SJCRH30 (cell line): Measurements from ENCODE around the gene C1QTNF12. TPM values are rescaled to one million over a fixed set of nuclear protein-coding genes. Genes with fewer than 3 reads are reported as not detected.
A peak's percentile ranks its signal among the peaks of the same experiment; 100 is the strongest.
"Not testable (repeated sequence)": the region's sequence is repeated elsewhere in the genome, so short reads cannot be mapped to it uniquely, and the experiment has no call there.

Source experiments
- DNase-seq, 2 experiments: peaks; one replicate each; pipeline ENCODE4 v3.0.0-alpha.2; 2015 to 2020
- H3K27ac ChIP-seq: fragments of 250-450 bp; sonication (Bioruptor Pico); 2 replicates; pipeline ENCODE4 v1.5.1; 2020; ENCODE audit warnings: mild to moderate bottlenecking, moderate library complexity
- H3K27me3 ChIP-seq: fragments of 250-450 bp; sonication (Bioruptor Pico); 2 replicates; pipeline ENCODE4 v1.5.1; 2020; ENCODE audit warnings: mild to moderate bottlenecking, moderate library complexity
- H3K36me3 ChIP-seq: fragments of 250-450 bp; sonication (Bioruptor Pico); 2 replicates; pipeline ENCODE4 v1.5.1; 2020; ENCODE audit warnings: mild to moderate bottlenecking, moderate library complexity
- H3K4me1 ChIP-seq: fragments of 250-450 bp; sonication (Bioruptor Pico); 2 replicates; pipeline ENCODE4 v1.5.1; 2020; ENCODE audit warnings: mild to moderate bottlenecking, moderate library complexity
- H3K4me3 ChIP-seq: fragments of 250-450 bp; sonication (Bioruptor Pico); 2 replicates; pipeline ENCODE4 v1.5.1; 2020; ENCODE audit warnings: mild to moderate bottlenecking, moderate library complexity
- H3K9me3 ChIP-seq: fragments of 250-450 bp; sonication (Bioruptor Pico); replicated peaks from 2 replicates; pipeline ENCODE4 v1.5.1; 2020; ENCODE audit warnings: mild to moderate bottlenecking, moderate library complexity
- total RNA-seq: library from RNA; depleted of rRNA; stranded (reverse); fragments of >200 nt; shearing (Covaris generic); gene quantifications from 2 replicates; pipeline ENCODE4 v1.2.3, GENCODE V29; 2014

C1QTNF12 gene
- total RNA-seq, 1 experiment from 2014 or later = not detected

- no peak overlapping the region for H3K4me3 ChIP-seq
- H3K27ac ChIP-seq = no peak overlapping the region
- H3K9me3 ChIP-seq = no peaks in the 10 kb centered on the region
- H3K27me3 ChIP-seq = no peaks in the 10 kb centered on the region
- DNase-seq = no peak
- H3K4me1 ChIP-seq = no peaks in the 10 kb centered on the region
- peaks cover 74% of the 10 kb centered on the region for H3K36me3 ChIP-seq
Observed at GRCh38 chr1:1259119-1259488, 12.6 kb upstream of the C1QTNF12 start.

- Histone ChIP-seq H3K36me3 (peaks cover 62% of the 10 kb centered on the region), H3K4me1 (no peaks in the 10 kb centered on the region), H3K27ac (no peak overlapping the region)
Observed at GRCh38 chr1:1256956-1257871, 10.7 kb upstream of the C1QTNF12 start.

GRCh38 chr1:1255611-1256010 lies 9.1 kb upstream of the C1QTNF12 start:
- H3K27me3 ChIP-seq = no peaks in the 10 kb centered on the region
- H3K36me3 ChIP-seq = peaks cover 46% of the 10 kb centered on the region
- H3K4me3 ChIP-seq = no peak overlapping the region
- H3K9me3 ChIP-seq = no peaks in the 10 kb centered on the region
- H3K4me1 ChIP-seq = peaks cover 4% of the 10 kb centered on the region; the same call in 1 of the 2 replicates
- no peak for DNase-seq
- H3K27ac ChIP-seq = no peak overlapping the region

More at GRCh38 chr1:1256956-1257871, 10.7 kb upstream of the C1QTNF12 start:
- DNase-seq = no peak
- Histone ChIP-seq H3K27me3 (no peaks in the 10 kb centered on the region), H3K4me3 (no peak overlapping the region), H3K9me3 (no peaks in the 10 kb centered on the region)

GRCh38 chr1:1255078-1255477 lies 8.6 kb upstream of the C1QTNF12 start:
- H3K4me3 ChIP-seq = no peak overlapping the region
- H3K9me3 ChIP-seq = no peaks in the 10 kb centered on the region
- H3K27ac ChIP-seq = no peak overlapping the region
- no peaks in the 10 kb centered on the region for H3K27me3 ChIP-seq
- H3K4me1 ChIP-seq = peaks cover 4% of the 10 kb centered on the region; the same call in 1 of the 2 replicates
- no peak for DNase-seq
- H3K36me3 ChIP-seq = peaks cover 41% of the 10 kb centered on the region

GRCh38 chr1:1254667-1254998 lies 8.1 kb upstream of the C1QTNF12 start:
- Histone ChIP-seq H3K36me3 (peaks cover 38% of the 10 kb centered on the region), H3K9me3 (no peaks in the 10 kb centered on the region), H3K27me3 (no peaks in the 10 kb centered on the region), H3K27ac (no peak overlapping the region), H3K4me1 (peaks cover 4% of the 10 kb centered on the region; the same call in 1 of the 2 replicates), H3K4me3 (no peak overlapping the region)
- DNase-seq = no peak

GRCh38 chr1:1253972-1254666 lies 7.6 kb upstream of the C1QTNF12 start:
- Histone ChIP-seq H3K27ac (no peak overlapping the region), H3K36me3 (peaks cover 35% of the 10 kb centered on the region), H3K4me1 (peaks cover 4% of the 10 kb centered on the region; the same call in 1 of the 2 replicates)

GRCh38 chr1:1253314-1253713 lies 6.8 kb upstream of the C1QTNF12 start:
- no peak for DNase-seq
- Histone ChIP-seq H3K4me3 (no peak overlapping the region), H3K27me3 (no peaks in the 10 kb centered on the region), H3K36me3 (peaks cover 30% of the 10 kb centered on the region), H3K27ac (no peak overlapping the region), H3K4me1 (peaks cover 4% of the 10 kb centered on the region; the same call in 1 of the 2 replicates), H3K9me3 (no peaks in the 10 kb centered on the region)

More at GRCh38 chr1:1253972-1254666, 7.6 kb upstream of the C1QTNF12 start:
- H3K27me3 ChIP-seq = no peaks in the 10 kb centered on the region
- no peak for DNase-seq
- H3K9me3 ChIP-seq = no peaks in the 10 kb centered on the region
- no peak overlapping the region for H3K4me3 ChIP-seq

GRCh38 chr1:1250786-1251284 lies 4.3 kb upstream of the C1QTNF12 start:
- DNase-seq = peak in 1 of 2 experiments; percentile 47
- Histone ChIP-seq H3K27me3 (no peaks in the 10 kb centered on the region), H3K4me3 (no peak overlapping the region), H3K36me3 (peaks cover 20% of the 10 kb centered on the region), H3K27ac (no peak overlapping the region), H3K9me3 (no peaks in the 10 kb centered on the region), H3K4me1 (peaks cover 4% of the 10 kb centered on the region; the same call in 1 of the 2 replicates)

- H3K9me3 ChIP-seq, H3K36me3 ChIP-seq, H3K27ac ChIP-seq, H3K27me3 ChIP-seq, H3K4me1 ChIP-seq, DNase-seq, H3K4me3 ChIP-seq: not testable (repeated sequence)
Observed at GRCh38 chr1:1248009-1248913, 1.7 kb upstream of the C1QTNF12 start.

GRCh38 chr1:1247341-1247913 lies 905 bp upstream of the C1QTNF12 start:
- Histone ChIP-seq H3K9me3 (no peaks in the 10 kb centered on the region), H3K27me3 (peaks cover 8% of the 10 kb centered on the region; the same call in 1 of the 2 replicates), H3K4me3 (no peak overlapping the region), H3K4me1 (peaks cover 4% of the 10 kb centered on the region; the same call in 1 of the 2 replicates), H3K27ac (no peak overlapping the region), H3K36me3 (no peaks in the 10 kb centered on the region)
- no peak for DNase-seq

GRCh38 chr1:1245817-1246576 lies 525 bp downstream of the C1QTNF12 start:
- Histone ChIP-seq H3K27ac (no peak overlapping the region), H3K4me3 (no peak overlapping the region), H3K36me3 (no peaks in the 10 kb centered on the region), H3K4me1 (peaks cover 3% of the 10 kb centered on the region; the same call in 1 of the 2 replicates), H3K27me3 (peaks cover 22% of the 10 kb centered on the region), H3K9me3 (no peaks in the 10 kb centered on the region)
- DNase-seq = no peak

- peaks cover 25% of the 10 kb centered on the region for H3K27me3 ChIP-seq
- no peak overlapping the region for H3K27ac ChIP-seq
- H3K9me3 ChIP-seq = no peaks in the 10 kb centered on the region
- H3K4me1 ChIP-seq = no peaks in the 10 kb centered on the region
- H3K4me3 ChIP-seq = no peak overlapping the region
- no peaks in the 10 kb centered on the region for H3K36me3 ChIP-seq
- no peak for DNase-seq
Observed at GRCh38 chr1:1245178-1245816, 1.2 kb downstream of the C1QTNF12 start.

- H3K4me3 ChIP-seq = no peak overlapping the region
- H3K4me1 ChIP-seq = no peaks in the 10 kb centered on the region; the same call in 1 of the 2 replicates
- peaks cover 35% of the 10 kb centered on the region for H3K27me3 ChIP-seq
- H3K36me3 ChIP-seq = no peaks in the 10 kb centered on the region
- DNase-seq = peak in 1 of 2 experiments; percentile 49
- no peak overlapping the region for H3K27ac ChIP-seq
- no peaks in the 10 kb centered on the region for H3K9me3 ChIP-seq
Observed at GRCh38 chr1:1244192-1244811, 2.2 kb downstream of the C1QTNF12 start.
